SK-N-MC (cell line): ENCODE data around the gene RCOR2.

ENCODE experiments used
- EZH2 ChIP-seq: fragments of 200-600 bp; sonication (generic); IDR thresholded peaks from one replicate; pipeline ENCODE4 v1.6.1; 2017; ENCODE audit warnings: antibody characterized with exemption
- POLR2AphosphoS5 ChIP-seq: IDR thresholded peaks from 2 replicates; pipeline ENCODE4 v1.6.1; 2012; ENCODE audit warnings: mild to moderate bottlenecking, low read depth, low read length, borderline replicate concordance

- no peak for TF ChIP-seq POLR2AphosphoS5
- TF ChIP-seq EZH2 = no peak
These were observed 25.8 kb upstream of the RCOR2 start for GRCh38 chr11:63942803-63943202.
